GM12865 (cell line): Measurements from ENCODE around the gene DARS1.

ENCODE experiments used
- DNase-seq: peaks from one replicate; pipeline ENCODE4 v3.0.0; 2010; ENCODE audit warnings: low read depth
- H3K4me3 ChIP-seq: 2 replicates; pipeline ENCODE4 v1.5.1; 2011; ENCODE audit warnings: mild to moderate bottlenecking, low read depth, low read length, control low read depth
- CTCF ChIP-seq: IDR thresholded peaks from 2 replicates; pipeline ENCODE4 v1.5.1; 2011; ENCODE audit warnings: low read length, control low read depth, low read depth, inconsistent platforms; ENCODE audit not compliant: insufficient read depth; ENCODE audit errors: missing control alignments

Gene DARS1

GRCh38 chr2:135985018-135985825, at the start of gene DARS1:
TSS of gene DARS1 (minus strand) at chr2:135985626. CDS start at chr2:135985468, 158 bp downstream.
- peak; percentile 94 for DNase-seq
- TF ChIP-seq CTCF = no peak
- H3K4me3 ChIP-seq = peak within 1 kb of the TSS; percentile 84

GRCh38 chr2:136034629-136035028, 49.2 kb upstream of the DARS1 start:
- DNase-seq = no peak
- H3K4me3 ChIP-seq = no peak overlapping the region
- no peak for TF ChIP-seq CTCF

- no peak for DNase-seq
- H3K4me3 ChIP-seq = no peak overlapping the region
- no peak for TF ChIP-seq CTCF
Measured at GRCh38 chr2:136032817-136033535, 47.5 kb upstream of the DARS1 start.

- no peak overlapping the region for H3K4me3 ChIP-seq
- TF ChIP-seq CTCF = no peak
- DNase-seq = no peak
Measured at GRCh38 chr2:136032192-136032591, 46.8 kb upstream of the DARS1 start.

GRCh38 chr2:136031711-136032110, 46.3 kb upstream of the DARS1 start:
- no peak for TF ChIP-seq CTCF
- H3K4me3 ChIP-seq = no peak overlapping the region
- no peak for DNase-seq

- no peak for TF ChIP-seq CTCF
- H3K4me3 ChIP-seq = no peak overlapping the region
- no peak for DNase-seq
Measured at GRCh38 chr2:136030406-136030805, 45.0 kb upstream of the DARS1 start.
